T47D (cell line): ENCODE data around the gene KDM6A.
"Not testable (repeated sequence)": the region's sequence is repeated elsewhere in the genome, so short reads cannot be mapped to it uniquely, and the experiment has no call there.

Experiments used
- DNase-seq, 2 experiments: peaks; one replicate each; pipeline versions ENCODE4 v3.0.0 to v3.0.0-alpha.2; 2011 to 2012; ENCODE audit warnings: low read depth in 1 of 2, low spot score in 1 of 2
- JUND ChIP-seq: IDR thresholded peaks from 2 replicates; pipeline ENCODE4 v1.6.1; 2012; ENCODE audit warnings: low read depth
- in situ Hi-C: cut with HindIII; loops from 2 replicates; pipeline ENCODE4 v1.10.0; 2016; ENCODE audit warnings: low sequenced_read_pairs, low pct_unique_long_range_greater_than_20kb

The KDM6A gene

DNA sequence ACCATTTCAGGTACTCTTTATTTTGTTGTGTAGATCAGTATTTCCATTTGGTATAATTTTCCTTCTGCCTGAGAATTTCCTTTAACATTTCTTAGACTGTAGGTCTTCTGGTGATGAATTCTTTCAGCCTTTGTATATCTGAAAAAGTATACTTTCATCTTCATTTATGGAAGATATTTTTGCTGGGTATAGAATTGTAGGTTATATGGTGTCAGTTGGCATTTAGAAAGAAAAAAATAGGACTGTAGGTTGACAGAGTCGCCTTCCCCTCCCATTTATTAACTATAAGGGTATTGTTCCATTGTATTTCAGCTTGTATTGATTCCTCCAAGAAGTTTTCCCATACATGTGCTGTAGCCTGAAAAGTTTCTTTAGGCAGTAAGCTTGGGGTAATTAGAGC lies 71.9 kb downstream of the KDM6A start:
- no peak for DNase-seq
- TF ChIP-seq JUND, result no peak
- in situ Hi-C loops, result no loop called here

- in situ Hi-C loops, result no loop called here
- peak in 1 of 2 experiments; percentile 51 for DNase-seq
- no peak for TF ChIP-seq JUND
These were observed 72.7 kb downstream of the KDM6A start for GRCh38 chrX:44945736-44946135.

DNA sequence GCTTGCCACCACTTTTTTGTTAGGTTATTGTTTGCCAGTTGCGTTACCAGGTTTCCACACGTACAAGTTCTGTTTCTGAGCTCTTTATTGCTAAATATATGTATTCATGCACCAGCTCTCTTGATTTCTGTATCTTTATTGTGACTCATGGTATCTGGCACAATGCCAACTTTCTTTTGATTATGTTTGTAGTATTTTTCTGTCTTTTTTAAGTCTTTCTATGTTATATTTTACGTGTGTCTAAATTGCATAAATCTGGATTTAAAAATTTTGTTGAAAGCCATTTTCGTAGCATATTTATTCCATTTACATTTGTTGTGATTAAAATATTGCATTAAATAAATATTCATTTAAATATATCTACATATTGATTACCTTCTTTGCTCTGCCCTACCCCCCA lies 73.8 kb downstream of the KDM6A start:
- no peak for DNase-seq
- in situ Hi-C loops, result no loop called here
- no peak for TF ChIP-seq JUND

- DNase-seq, result no peak
- no peak for TF ChIP-seq JUND
- in situ Hi-C loops, result no loop called here
These were observed 75.0 kb downstream of the KDM6A start for GRCh38 chrX:44947995-44948394.

- no peak for DNase-seq
- in situ Hi-C loops, result no loop called here
- TF ChIP-seq JUND, result no peak
These were observed 75.4 kb downstream of the KDM6A start for GRCh38 chrX:44948406-44948805.

GRCh38 chrX:44949125-44949524 lies 76.1 kb downstream of the KDM6A start:
- no peak for DNase-seq
- in situ Hi-C loops, result no loop called here
- no peak for TF ChIP-seq JUND

GRCh38 chrX:44950471-44951366 lies 77.7 kb downstream of the KDM6A start:
- DNase-seq, in situ Hi-C loops: not testable (repeated sequence)

DNA sequence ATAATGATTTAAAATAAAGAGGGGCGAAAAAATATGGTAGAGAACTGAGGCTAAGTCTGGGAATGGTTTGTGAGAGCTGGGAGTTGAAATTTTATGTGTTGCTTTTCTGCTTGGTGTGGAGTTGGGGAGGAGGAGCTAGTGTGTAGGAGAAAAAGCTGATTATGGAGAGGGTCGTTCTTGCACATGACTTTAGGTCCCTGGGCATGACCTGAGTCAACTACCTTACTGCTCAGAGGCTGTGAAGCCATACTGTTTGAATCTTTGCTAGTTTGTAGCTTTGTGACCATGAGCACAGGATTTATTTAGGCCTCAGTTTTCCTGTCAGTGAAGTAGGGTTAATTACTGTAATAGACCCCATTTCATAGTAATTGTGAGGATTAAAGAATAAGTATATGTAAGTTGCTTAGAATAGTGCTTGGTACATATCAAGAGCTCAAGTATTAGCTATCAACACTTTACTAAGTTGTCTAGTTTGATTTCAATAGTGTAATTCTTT lies 78.6 kb downstream of the KDM6A start:
- no peak for TF ChIP-seq JUND
- no peak for DNase-seq
- in situ Hi-C loops, result no loop called here

GRCh38 chrX:44952329-44953027 lies 79.5 kb downstream of the KDM6A start:
- in situ Hi-C loops, result no loop called here
- no peak for DNase-seq
- TF ChIP-seq JUND, result no peak

- DNase-seq, result no peak
- in situ Hi-C loops, result no loop called here
- no peak for TF ChIP-seq JUND
These were observed 80.9 kb downstream of the KDM6A start for GRCh38 chrX:44953734-44954502.

DNA sequence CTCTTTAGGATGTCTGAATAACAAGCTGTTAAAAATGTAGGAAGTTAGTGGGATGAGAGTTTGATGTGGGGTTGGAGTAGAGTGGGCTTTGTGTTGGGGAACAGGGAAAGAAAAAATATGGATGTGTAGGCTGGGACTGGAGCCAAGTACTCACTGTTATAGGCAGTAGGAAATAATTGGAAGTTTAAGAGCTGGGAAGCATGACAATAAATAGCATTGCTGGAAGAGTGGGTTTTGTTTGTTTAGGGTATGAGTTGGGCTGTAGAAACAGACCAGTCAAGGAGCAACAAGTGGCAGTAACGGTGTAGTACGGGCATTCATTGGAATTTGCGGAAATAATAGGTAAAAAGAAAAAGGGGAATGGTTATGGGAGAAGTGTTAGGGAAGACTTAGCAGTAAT lies 81.6 kb downstream of the KDM6A start:
- in situ Hi-C loops, result no loop called here
- DNase-seq, result no peak
- no peak for TF ChIP-seq JUND

DNA sequence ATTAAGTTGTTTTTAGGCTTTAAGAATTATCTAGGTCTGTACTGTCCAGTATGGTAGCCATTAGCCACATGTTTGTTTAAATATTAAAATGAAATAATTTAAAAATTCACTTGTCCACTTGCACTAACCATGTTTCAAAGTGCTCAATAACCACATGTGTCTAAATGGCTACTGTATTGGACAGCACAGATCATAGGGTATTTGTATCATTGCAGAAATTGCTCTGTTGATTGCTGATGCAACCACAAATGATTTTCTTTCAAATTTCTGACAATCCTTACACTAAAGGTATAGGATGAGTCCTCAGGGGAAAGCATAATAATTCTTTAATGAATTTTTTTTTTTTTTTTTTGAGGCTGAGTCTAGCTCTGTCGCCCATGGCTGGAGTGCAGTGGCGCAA lies 84.9 kb downstream of the KDM6A start:
- TF ChIP-seq JUND, result no peak
- in situ Hi-C loops, result no loop called here
- no peak for DNase-seq

DNA sequence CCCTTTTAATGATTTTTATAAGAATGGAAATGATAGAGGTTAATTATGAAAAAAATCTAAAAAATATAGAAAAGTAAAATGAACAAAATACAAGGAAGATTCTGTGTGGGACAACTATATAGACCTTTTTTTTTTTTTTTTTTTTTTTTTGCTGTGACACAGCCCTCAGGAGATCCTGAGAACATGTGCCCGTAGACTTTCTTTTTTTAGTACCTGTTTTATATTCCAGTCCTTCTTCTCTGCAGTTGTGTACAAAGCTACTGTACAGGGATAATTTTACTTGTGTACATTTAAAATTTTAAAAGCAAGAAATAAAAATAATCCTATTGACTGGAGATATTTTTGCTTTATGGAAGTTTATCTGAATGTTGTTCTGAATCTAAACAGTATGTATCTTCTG lies 85.5 kb downstream of the KDM6A start:
- TF ChIP-seq JUND, result no peak
- no peak for DNase-seq
- in situ Hi-C loops, result no loop called here
